Neural progenitor cell (in vitro differentiated cells): ENCODE results near the gene WSCD1. TPM values are rescaled to one million over a fixed set of nuclear protein-coding genes. Genes with fewer than 3 reads are reported as not detected.

ENCODE experiments used
- DNase-seq: peaks from one replicate; pipeline ENCODE4 v3.0.0-alpha.2; 2016; ENCODE audit warnings: low spot score
- H2AFZ ChIP-seq: fragments of 200-600 bp; sonication (generic); replicated peaks from 2 replicates; pipeline ENCODE4 v1.6.1; 2016; ENCODE audit warnings: antibody characterized with exemption
- H3F3A ChIP-seq: fragments of 200-600 bp; sonication (generic); 2 replicates; pipeline ENCODE4 v1.6.1; 2016; ENCODE audit warnings: antibody characterized with exemption, low read depth
- H3K27ac ChIP-seq: fragments of 200-600 bp; sonication (generic); 2 replicates; pipeline ENCODE4 v1.5.1; 2016; ENCODE audit warnings: mild to moderate bottlenecking
- H3K27me3 ChIP-seq: fragments of 200-600 bp; sonication (generic); 2 replicates; pipeline ENCODE4 v1.6.1; 2016; ENCODE audit warnings: mild to moderate bottlenecking, moderate library complexity
- H3K36me3 ChIP-seq: fragments of 200-600 bp; sonication (generic); 2 replicates; pipeline ENCODE4 v1.5.1; 2016
- H3K4me1 ChIP-seq: fragments of 200-600 bp; sonication (generic); 2 replicates; pipeline ENCODE4 v1.6.1; 2016; ENCODE audit warnings: mixed run types
- H3K4me2 ChIP-seq: fragments of 200-600 bp; sonication (generic); 2 replicates; pipeline ENCODE4 v1.6.1; 2016
- H3K4me3 ChIP-seq: fragments of 200-600 bp; sonication (generic); 2 replicates; pipeline ENCODE4 v1.5.1; 2016
- H3K79me2 ChIP-seq: fragments of 200-600 bp; sonication (generic); 2 replicates; pipeline ENCODE4 v1.6.1; 2016; ENCODE audit warnings: low read depth
- H3K9ac ChIP-seq: fragments of 200-600 bp; sonication (generic); 2 replicates; pipeline ENCODE4 v1.6.1; 2016
- H3K9me3 ChIP-seq: fragments of 200-600 bp; sonication (generic); 2 replicates; pipeline ENCODE4 v1.5.1; 2016; ENCODE audit warnings: low read depth
- H4K20me1 ChIP-seq: fragments of 200-600 bp; sonication (generic); 2 replicates; pipeline ENCODE4 v1.6.1; 2016; ENCODE audit warnings: low read depth
- H3K27ac Mint-ChIP-seq: 3 replicates; pipeline ENCODE4 v1.8.0; 2021; ENCODE audit warnings: mixed read lengths
- H3K27me3 Mint-ChIP-seq: 2 replicates; pipeline ENCODE4 v1.8.0; 2022; ENCODE audit warnings: low read depth, mild to moderate bottlenecking, inconsistent platforms, moderate library complexity, mixed read lengths; ENCODE audit not compliant: insufficient read depth
- H3K36me3 Mint-ChIP-seq: 3 replicates; pipeline ENCODE4 v1.8.0; 2021; ENCODE audit warnings: mixed read lengths
- H3K4me1 Mint-ChIP-seq: 3 replicates; pipeline ENCODE4 v1.8.0; 2021; ENCODE audit warnings: mixed read lengths
- H3K4me3 Mint-ChIP-seq: 3 replicates; pipeline ENCODE4 v1.8.0; 2021; ENCODE audit warnings: mild to moderate bottlenecking, moderate library complexity, mixed read lengths
- H3K9me3 Mint-ChIP-seq: 3 replicates; pipeline ENCODE4 v1.8.0; 2020; ENCODE audit warnings: mixed read lengths
- EZH2 ChIP-seq: fragments of 200-600 bp; sonication (generic); IDR thresholded peaks from 2 replicates; pipeline ENCODE4 v1.6.1; 2017; ENCODE audit warnings: antibody characterized with exemption, mild to moderate bottlenecking, moderate library complexity
- EZH2phosphoT487 ChIP-seq: fragments of 200-600 bp; sonication (generic); IDR thresholded peaks from 2 replicates; pipeline ENCODE4 v1.6.1; 2017; ENCODE audit warnings: antibody characterized with exemption
- total RNA-seq: library from RNA; depleted of rRNA; stranded (reverse); fragments of >200 nt; gene quantifications from 2 replicates; pipeline ENCODE4 v1.2.3, GENCODE V29; 2015; ENCODE audit warnings: low replicate concordance
- TF ChIP-seq, protein P1 (sequence below): fragments of 200-600 bp; sonication (generic); IDR thresholded peaks from 2 replicates; pipeline ENCODE4 v1.5.1; 2017; ENCODE audit warnings: antibody characterized with exemption, mild to moderate bottlenecking

Gene WSCD1
- total RNA-seq, 1 donor from 2014 or later: 20.2 TPM

- no peaks in the 10 kb centered on the region for H3K79me2 ChIP-seq
- H3K27me3 Mint-ChIP-seq: peaks cover 10% of the 10 kb centered on the region
- H3K4me3 ChIP-seq: no peak overlapping the region
- DNase-seq: no peak
- H3K27ac ChIP-seq: no peak overlapping the region
- peaks cover 27% of the 10 kb centered on the region for H3K4me1 Mint-ChIP-seq
- H3F3A ChIP-seq: no peaks in the 10 kb centered on the region
- H3K27ac Mint-ChIP-seq: no peak overlapping the region
- no peak overlapping the region for H3K4me2 ChIP-seq
- H3K9ac ChIP-seq: no peak overlapping the region
- H4K20me1 ChIP-seq: no peaks in the 10 kb centered on the region
- peaks cover 2% of the 10 kb centered on the region for H3K9me3 Mint-ChIP-seq
- no peaks in the 10 kb centered on the region for H3K36me3 ChIP-seq
- H3K9me3 ChIP-seq: no peaks in the 10 kb centered on the region
- TF ChIP-seq, protein P1, sequence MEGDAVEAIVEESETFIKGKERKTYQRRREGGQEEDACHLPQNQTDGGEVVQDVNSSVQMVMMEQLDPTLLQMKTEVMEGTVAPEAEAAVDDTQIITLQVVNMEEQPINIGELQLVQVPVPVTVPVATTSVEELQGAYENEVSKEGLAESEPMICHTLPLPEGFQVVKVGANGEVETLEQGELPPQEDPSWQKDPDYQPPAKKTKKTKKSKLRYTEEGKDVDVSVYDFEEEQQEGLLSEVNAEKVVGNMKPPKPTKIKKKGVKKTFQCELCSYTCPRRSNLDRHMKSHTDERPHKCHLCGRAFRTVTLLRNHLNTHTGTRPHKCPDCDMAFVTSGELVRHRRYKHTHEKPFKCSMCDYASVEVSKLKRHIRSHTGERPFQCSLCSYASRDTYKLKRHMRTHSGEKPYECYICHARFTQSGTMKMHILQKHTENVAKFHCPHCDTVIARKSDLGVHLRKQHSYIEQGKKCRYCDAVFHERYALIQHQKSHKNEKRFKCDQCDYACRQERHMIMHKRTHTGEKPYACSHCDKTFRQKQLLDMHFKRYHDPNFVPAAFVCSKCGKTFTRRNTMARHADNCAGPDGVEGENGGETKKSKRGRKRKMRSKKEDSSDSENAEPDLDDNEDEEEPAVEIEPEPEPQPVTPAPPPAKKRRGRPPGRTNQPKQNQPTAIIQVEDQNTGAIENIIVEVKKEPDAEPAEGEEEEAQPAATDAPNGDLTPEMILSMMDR: no peak
- TF ChIP-seq EZH2 (no peak), EZH2phosphoT487 (no peak)
- H3K4me3 Mint-ChIP-seq: no peak overlapping the region
- peaks cover 17% of the 10 kb centered on the region for H3K4me1 ChIP-seq
- no peaks in the 10 kb centered on the region for H3K27me3 ChIP-seq
- no peak overlapping the region for H2AFZ ChIP-seq
- no peaks in the 10 kb centered on the region for H3K36me3 Mint-ChIP-seq
Observed at GRCh38 chr17:6139447-6139832, 69.3 kb downstream of the WSCD1 start.

GRCh38 chr17:6140188-6140587 is 70.0 kb downstream of the WSCD1 start:
- Mint-ChIP-seq H3K9me3 (peaks cover 4% of the 10 kb centered on the region), H3K36me3 (no peaks in the 10 kb centered on the region), H3K27ac (no peak overlapping the region), H3K27me3 (peaks cover 11% of the 10 kb centered on the region), H3K4me1 (peaks cover 27% of the 10 kb centered on the region), H3K4me3 (no peak overlapping the region)
- no peaks in the 10 kb centered on the region for H3K36me3 ChIP-seq
- no peaks in the 10 kb centered on the region for H3K79me2 ChIP-seq
- no peak for TF ChIP-seq EZH2phosphoT487
- no peak for TF ChIP-seq EZH2
- TF ChIP-seq, protein P1: no peak
- DNase-seq: no peak
- no peaks in the 10 kb centered on the region for H3F3A ChIP-seq
- H3K9ac ChIP-seq: no peak overlapping the region
- H3K4me2 ChIP-seq: no peak overlapping the region
- H2AFZ ChIP-seq: no peak overlapping the region
- H3K4me3 ChIP-seq: no peak overlapping the region
- H3K27me3 ChIP-seq: no peaks in the 10 kb centered on the region
- H3K4me1 ChIP-seq: peaks cover 17% of the 10 kb centered on the region
- no peak overlapping the region for H3K27ac ChIP-seq
- H3K9me3 ChIP-seq: no peaks in the 10 kb centered on the region
- no peaks in the 10 kb centered on the region for H4K20me1 ChIP-seq

DNA sequence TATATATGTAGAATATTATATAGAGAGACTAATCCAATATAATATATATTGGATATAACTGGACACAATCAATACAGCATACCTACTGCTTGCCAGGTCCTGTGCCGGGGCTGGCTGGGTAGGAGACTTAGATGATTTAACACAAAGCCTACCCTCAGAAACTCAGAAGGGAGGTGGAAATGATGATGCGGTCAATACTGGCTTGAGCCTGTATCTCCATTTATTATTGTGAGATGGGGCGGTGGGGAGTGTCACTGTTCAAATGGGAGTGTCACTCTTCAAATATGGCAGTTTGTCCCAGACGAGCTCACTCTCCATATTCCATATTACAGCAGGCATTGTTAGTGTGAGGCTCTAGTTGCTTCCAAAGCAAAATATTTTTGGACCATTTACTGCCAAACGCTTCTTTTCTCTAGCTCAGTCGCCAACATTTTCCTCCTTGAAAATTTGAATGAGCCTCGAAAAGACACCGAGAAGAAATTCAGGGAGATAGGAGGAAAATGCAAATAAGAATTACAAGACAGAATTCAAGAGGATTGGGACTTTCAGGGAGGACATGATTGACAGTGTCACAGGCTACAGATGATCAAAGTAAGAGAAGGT is 70.7 kb downstream of the WSCD1 start:
- no peak overlapping the region for H3K27ac ChIP-seq
- H3K4me3 Mint-ChIP-seq: no peak overlapping the region
- H3K36me3 ChIP-seq: no peaks in the 10 kb centered on the region
- H4K20me1 ChIP-seq: no peaks in the 10 kb centered on the region
- H3K36me3 Mint-ChIP-seq: no peaks in the 10 kb centered on the region
- peak overlapping the region; percentile 74 for H3K27ac Mint-ChIP-seq
- H3K4me2 ChIP-seq: no peak overlapping the region
- peaks cover 27% of the 10 kb centered on the region for H3K4me1 Mint-ChIP-seq
- H3K4me3 ChIP-seq: no peak overlapping the region
- no peaks in the 10 kb centered on the region for H3K9me3 ChIP-seq
- no peaks in the 10 kb centered on the region for H3F3A ChIP-seq
- peaks cover 13% of the 10 kb centered on the region for H3K27me3 Mint-ChIP-seq
- TF ChIP-seq, protein P1: no peak
- TF ChIP-seq EZH2phosphoT487: no peak
- no peak overlapping the region for H3K9ac ChIP-seq
- no peaks in the 10 kb centered on the region for H3K27me3 ChIP-seq
- no peaks in the 10 kb centered on the region for H3K79me2 ChIP-seq
- peaks cover 17% of the 10 kb centered on the region for H3K4me1 ChIP-seq
- no peak for DNase-seq
- no peak overlapping the region for H2AFZ ChIP-seq
- H3K9me3 Mint-ChIP-seq: peaks cover 6% of the 10 kb centered on the region
